Astrocyte (in vitro differentiated cells and primary cell): ENCODE data around the gene SYT14.

Experiments used
- CTCF ChIP-seq: IDR thresholded peaks from 2 replicates; pipeline ENCODE4 v1.5.1; 2011; ENCODE audit warnings: low read depth, mild to moderate bottlenecking, inconsistent platforms, low read length, moderate library complexity; ENCODE audit not compliant: insufficient read depth
- EZH2 ChIP-seq: IDR thresholded peaks from 2 replicates; pipeline ENCODE4 v1.6.1; 2012; ENCODE audit warnings: mild to moderate bottlenecking, low read length, inconsistent platforms; ENCODE audit not compliant: insufficient read depth

- TF ChIP-seq CTCF (no peak), EZH2 (no peak)
Measured at GRCh38 chr1:210092366-210092765, 154.3 kb downstream of the SYT14 start.
